Ishikawa (cell line): ENCODE results near the gene FRMD4B.

Source experiments
- CEBPB ChIP-seq: IDR thresholded peaks from 2 replicates; pipeline ENCODE4 v1.6.1; 2012
- CREB1 ChIP-seq: IDR thresholded peaks from 2 replicates; pipeline ENCODE4 v1.6.1; 2012; ENCODE audit warnings: low read depth
- EGR1 ChIP-seq: IDR thresholded peaks from 2 replicates; pipeline ENCODE4 v1.6.1; 2012
- EP300 ChIP-seq: IDR thresholded peaks from 2 replicates; pipeline ENCODE4 v1.6.1; 2012; ENCODE audit warnings: borderline replicate concordance
- FOXM1 ChIP-seq: IDR thresholded peaks from 2 replicates; pipeline ENCODE4 v1.6.1; 2012; ENCODE audit warnings: low read depth, borderline replicate concordance
- MAX ChIP-seq: IDR thresholded peaks from 2 replicates; pipeline ENCODE4 v1.6.1; 2012
- NFIC ChIP-seq: IDR thresholded peaks from 2 replicates; pipeline ENCODE4 v1.6.1; 2012
- RAD21 ChIP-seq: IDR thresholded peaks from 2 replicates; pipeline ENCODE4 v1.6.1; 2012; ENCODE audit warnings: low read depth
- REST ChIP-seq: IDR thresholded peaks from 2 replicates; pipeline ENCODE4 v1.6.1; 2012; ENCODE audit warnings: low read depth, mild to moderate bottlenecking
- TAF1 ChIP-seq: IDR thresholded peaks from 2 replicates; pipeline ENCODE4 v1.6.1; 2012; ENCODE audit warnings: low read depth, mild to moderate bottlenecking
- TCF12 ChIP-seq: IDR thresholded peaks from 2 replicates; pipeline ENCODE4 v1.6.1; 2012; ENCODE audit warnings: low read depth
- TEAD4 ChIP-seq: IDR thresholded peaks from 2 replicates; pipeline ENCODE4 v1.6.1; 2012
- USF1 ChIP-seq: IDR thresholded peaks from 2 replicates; pipeline ENCODE4 v1.6.1; 2012
- YY1 ChIP-seq: IDR thresholded peaks from 2 replicates; pipeline ENCODE4 v1.6.1; 2012; ENCODE audit warnings: low read depth
- ZBTB7A ChIP-seq: IDR thresholded peaks from 2 replicates; pipeline ENCODE4 v1.6.1; 2012; ENCODE audit warnings: low read depth

The FRMD4B gene

GRCh38 chr3:69376731-69377130, 9.2 kb downstream of the FRMD4B start:
- TF ChIP-seq RAD21 (no peak), EP300 (no peak), NFIC (no peak), TEAD4 (no peak), TCF12 (no peak), FOXM1 (no peak), REST (no peak), EGR1 (no peak), ZBTB7A (no peak), CEBPB (no peak)

- TF ChIP-seq ZBTB7A = no peak
- TF ChIP-seq YY1 = no peak
- no peak for TF ChIP-seq EP300
- TF ChIP-seq NFIC = no peak
- no peak for TF ChIP-seq TEAD4
- no peak for TF ChIP-seq TAF1
- no peak for TF ChIP-seq RAD21
- no peak for TF ChIP-seq TCF12
- TF ChIP-seq EGR1 = no peak
- no peak for TF ChIP-seq CEBPB
- TF ChIP-seq CREB1 = no peak
- TF ChIP-seq MAX = no peak
- TF ChIP-seq USF1 = no peak
- no peak for TF ChIP-seq REST
- no peak for TF ChIP-seq FOXM1
Measured at GRCh38 chr3:69371816-69372215, 14.1 kb downstream of the FRMD4B start.

GRCh38 chr3:69370901-69371301, 15.0 kb downstream of the FRMD4B start:
- TF ChIP-seq TEAD4 = no peak
- no peak for TF ChIP-seq ZBTB7A
- TF ChIP-seq TCF12 = no peak
- TF ChIP-seq RAD21 = no peak
- TF ChIP-seq CREB1 = no peak
- no peak for TF ChIP-seq REST
- TF ChIP-seq TAF1 = no peak
- no peak for TF ChIP-seq EP300
- TF ChIP-seq YY1 = no peak
- no peak for TF ChIP-seq USF1
- TF ChIP-seq FOXM1 = no peak

GRCh38 chr3:69370156-69370883, 15.6 kb downstream of the FRMD4B start:
- TF ChIP-seq YY1 (no peak), CREB1 (no peak), ZBTB7A (no peak), REST (no peak), FOXM1 (no peak), TEAD4 (no peak), RAD21 (no peak)
